Stimulated activated memory B cell treated with anti-CD40 and anti-IgM and Interleukin-4, amounts not matched to agents 10 μg/mL and 1 μg/mL and 100 μg/mL, for 72 hours (primary cell): ENCODE results near the gene SLC13A2.

Experiments
- ATAC-seq: fragments of 150-1000 bp; cut with Tn5 transposase; 2 replicates; pipeline ENCODE4 v1.10.0; 2021
- H3K27ac Mint-ChIP-seq: one replicate; pipeline ENCODE4 v1.8.0; 2022; ENCODE audit warnings: mild to moderate bottlenecking, mixed read lengths
- H3K27me3 Mint-ChIP-seq: one replicate; pipeline ENCODE4 v1.8.0; 2022; ENCODE audit warnings: mixed read lengths
- H3K36me3 Mint-ChIP-seq: one replicate; pipeline ENCODE4 v1.8.0; 2022; ENCODE audit warnings: mixed read lengths
- H3K4me1 Mint-ChIP-seq: one replicate; pipeline ENCODE4 v1.8.0; 2022; ENCODE audit warnings: mixed read lengths
- H3K4me3 Mint-ChIP-seq: one replicate; pipeline ENCODE4 v1.8.0; 2022; ENCODE audit warnings: mild to moderate bottlenecking, moderate library complexity, mixed read lengths
- H3K9me3 Mint-ChIP-seq: one replicate; pipeline ENCODE4 v1.8.0; 2022; ENCODE audit warnings: mixed read lengths

SLC13A2 gene

DNA sequence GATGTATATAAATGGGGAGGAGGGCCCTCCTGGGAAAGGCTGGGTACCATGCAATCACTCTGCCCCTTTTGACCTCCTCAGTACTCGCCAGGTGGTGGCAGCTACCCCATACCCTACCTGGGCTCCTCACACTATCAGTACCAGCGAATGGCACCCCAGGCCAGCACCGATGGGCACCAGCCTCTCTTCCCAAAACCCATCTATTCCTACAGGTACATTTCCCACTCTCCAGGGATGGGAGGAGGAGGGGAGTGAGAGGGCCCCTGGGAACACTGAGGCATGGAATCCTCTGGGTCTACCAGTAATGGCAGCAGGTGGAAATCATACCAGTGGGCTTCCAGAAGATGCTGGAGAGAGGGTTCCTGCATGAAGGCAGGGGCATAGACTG, 55.6 kb downstream of the SLC13A2 start:
- H3K27me3 Mint-ChIP-seq = no peaks in the 10 kb centered on the region
- no peak overlapping the region for H3K27ac Mint-ChIP-seq
- ATAC-seq = no peak
- H3K36me3 Mint-ChIP-seq = no peaks in the 10 kb centered on the region
- no peaks in the 10 kb centered on the region for H3K4me1 Mint-ChIP-seq
- H3K9me3 Mint-ChIP-seq = no peaks in the 10 kb centered on the region
- H3K4me3 Mint-ChIP-seq = no peak overlapping the region

DNA sequence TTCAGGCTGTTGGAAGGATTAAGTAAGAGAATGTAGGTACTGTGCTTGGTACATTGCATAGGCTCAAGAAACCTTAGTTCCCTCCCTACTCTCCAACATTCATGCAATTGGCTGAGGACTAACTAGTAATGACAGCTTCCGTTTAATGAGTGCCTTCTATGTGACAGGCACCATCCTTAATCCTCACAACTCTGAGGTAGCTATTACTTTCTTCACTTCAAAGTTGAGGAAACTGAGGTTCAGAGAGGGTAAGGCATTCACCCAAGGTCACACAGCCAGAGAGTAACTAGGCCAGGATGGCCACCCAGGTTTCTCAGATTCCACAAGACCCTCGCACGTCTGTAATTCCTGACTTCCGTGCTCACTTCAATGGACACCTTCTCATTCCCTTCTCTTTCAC, 56.8 kb downstream of the SLC13A2 start:
- ATAC-seq = no peak
- Mint-ChIP-seq H3K9me3 (no peaks in the 10 kb centered on the region), H3K36me3 (no peaks in the 10 kb centered on the region), H3K27me3 (no peaks in the 10 kb centered on the region), H3K4me1 (no peaks in the 10 kb centered on the region), H3K4me3 (no peak overlapping the region), H3K27ac (no peak overlapping the region)

DNA sequence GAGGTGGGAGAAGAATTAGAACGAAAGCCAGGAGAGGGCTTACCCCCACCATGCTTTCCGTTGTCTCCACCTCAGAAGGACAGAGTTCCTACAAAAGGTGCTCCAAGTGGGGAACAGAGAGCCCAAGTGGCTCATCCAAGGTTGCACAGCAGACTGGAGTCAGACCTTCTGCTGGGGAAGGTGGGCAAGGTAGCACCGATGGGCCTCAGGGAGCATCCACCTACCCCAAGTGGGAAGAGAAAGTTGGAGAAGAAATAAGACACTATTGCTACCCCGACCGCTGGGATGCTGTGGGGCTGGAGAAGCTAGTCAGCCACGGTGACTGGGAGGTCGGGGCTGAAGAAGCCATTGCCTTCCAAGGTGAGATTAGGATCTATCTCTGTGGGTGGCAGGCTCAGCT, 57.5 kb downstream of the SLC13A2 start:
- H3K4me3 Mint-ChIP-seq = no peak overlapping the region
- H3K36me3 Mint-ChIP-seq = no peaks in the 10 kb centered on the region
- ATAC-seq = no peak
- no peaks in the 10 kb centered on the region for H3K4me1 Mint-ChIP-seq
- no peak overlapping the region for H3K27ac Mint-ChIP-seq
- H3K9me3 Mint-ChIP-seq = no peaks in the 10 kb centered on the region
- no peaks in the 10 kb centered on the region for H3K27me3 Mint-ChIP-seq

DNA sequence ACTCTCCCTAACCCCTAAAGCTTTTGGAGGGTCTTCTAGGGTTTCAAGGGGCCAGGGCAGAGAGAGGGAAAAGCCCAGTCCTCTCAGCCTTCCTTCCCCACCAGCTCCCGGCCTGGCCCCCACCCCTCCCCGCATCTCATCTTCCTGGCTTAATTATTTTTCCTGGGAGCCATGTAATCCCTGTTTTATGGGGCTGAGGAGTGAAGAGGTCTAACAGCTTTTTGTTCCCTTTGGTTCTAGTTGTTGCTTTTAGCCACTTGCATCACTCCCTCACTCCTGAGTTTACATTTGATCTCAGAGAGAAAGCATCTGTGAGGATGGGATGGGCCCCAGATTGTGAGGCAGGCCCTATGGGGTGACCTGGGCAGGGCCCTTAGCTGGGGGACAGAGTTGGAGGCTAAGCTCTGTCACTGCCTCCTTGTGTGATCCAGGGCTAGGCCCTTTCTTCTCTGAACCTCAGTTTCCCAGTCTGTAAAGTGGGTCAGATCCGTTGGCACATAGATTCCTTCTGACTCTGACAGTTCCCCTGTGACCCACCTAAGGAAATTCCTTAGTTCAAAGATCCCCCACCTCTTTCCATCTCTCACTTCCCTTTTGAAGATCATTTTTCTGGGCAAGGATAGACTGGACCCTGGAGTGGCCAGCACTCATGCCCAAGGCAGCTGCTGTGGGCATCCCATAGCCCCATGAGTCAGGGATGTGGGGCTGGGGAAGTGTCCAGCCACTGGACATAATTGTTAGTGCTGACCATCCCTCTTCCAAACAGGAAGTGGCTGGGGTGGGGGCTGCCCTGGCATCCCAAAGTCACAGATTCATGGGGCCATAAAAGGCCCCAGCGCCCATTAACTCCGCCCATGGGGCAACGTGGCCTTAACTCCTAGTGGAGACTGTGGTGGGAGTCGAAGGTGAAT, 58.9 kb downstream of the SLC13A2 start:
- H3K4me3 Mint-ChIP-seq = no peak overlapping the region
- H3K36me3 Mint-ChIP-seq = no peaks in the 10 kb centered on the region
- H3K27me3 Mint-ChIP-seq = no peaks in the 10 kb centered on the region
- no peak overlapping the region for H3K27ac Mint-ChIP-seq
- ATAC-seq = no peak
- no peaks in the 10 kb centered on the region for H3K9me3 Mint-ChIP-seq
- no peaks in the 10 kb centered on the region for H3K4me1 Mint-ChIP-seq

DNA sequence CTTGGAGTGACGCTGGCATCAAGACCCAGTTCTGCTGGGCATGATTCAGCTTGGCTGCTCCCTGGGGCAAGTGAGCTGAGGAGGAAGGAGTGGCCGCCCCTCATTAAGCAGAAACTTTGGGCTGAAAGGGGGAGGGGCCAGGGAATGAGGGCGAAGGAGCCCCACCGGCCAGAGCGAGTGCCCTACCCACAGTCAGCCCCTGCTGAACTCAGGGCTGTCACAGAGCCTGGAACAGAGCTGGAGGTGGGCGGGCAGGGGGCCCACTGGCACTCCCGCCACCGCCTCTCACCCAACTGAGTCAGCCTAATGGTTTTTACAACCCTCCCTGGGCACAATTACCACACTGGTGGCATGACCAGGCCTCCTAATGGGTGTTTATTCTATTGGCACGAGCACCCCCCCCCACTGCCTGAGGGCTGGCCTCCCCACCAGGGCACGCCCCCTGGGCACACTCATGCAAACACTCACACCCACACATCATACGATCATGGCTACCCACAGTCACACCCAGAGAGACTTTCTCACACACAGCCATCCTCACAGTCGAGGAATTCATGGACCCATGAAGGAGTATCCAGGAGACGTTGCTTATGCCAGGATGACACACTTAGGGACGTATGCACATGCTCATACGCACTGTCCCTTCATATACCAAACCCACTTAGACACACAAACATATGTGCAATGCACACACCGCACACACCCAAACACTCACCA, 59.8 kb downstream of the SLC13A2 start:
- H3K4me1 Mint-ChIP-seq = no peaks in the 10 kb centered on the region
- H3K27me3 Mint-ChIP-seq = no peaks in the 10 kb centered on the region
- no peaks in the 10 kb centered on the region for H3K36me3 Mint-ChIP-seq
- no peak overlapping the region for H3K27ac Mint-ChIP-seq
- no peak for ATAC-seq
- no peaks in the 10 kb centered on the region for H3K9me3 Mint-ChIP-seq
- no peak overlapping the region for H3K4me3 Mint-ChIP-seq

DNA sequence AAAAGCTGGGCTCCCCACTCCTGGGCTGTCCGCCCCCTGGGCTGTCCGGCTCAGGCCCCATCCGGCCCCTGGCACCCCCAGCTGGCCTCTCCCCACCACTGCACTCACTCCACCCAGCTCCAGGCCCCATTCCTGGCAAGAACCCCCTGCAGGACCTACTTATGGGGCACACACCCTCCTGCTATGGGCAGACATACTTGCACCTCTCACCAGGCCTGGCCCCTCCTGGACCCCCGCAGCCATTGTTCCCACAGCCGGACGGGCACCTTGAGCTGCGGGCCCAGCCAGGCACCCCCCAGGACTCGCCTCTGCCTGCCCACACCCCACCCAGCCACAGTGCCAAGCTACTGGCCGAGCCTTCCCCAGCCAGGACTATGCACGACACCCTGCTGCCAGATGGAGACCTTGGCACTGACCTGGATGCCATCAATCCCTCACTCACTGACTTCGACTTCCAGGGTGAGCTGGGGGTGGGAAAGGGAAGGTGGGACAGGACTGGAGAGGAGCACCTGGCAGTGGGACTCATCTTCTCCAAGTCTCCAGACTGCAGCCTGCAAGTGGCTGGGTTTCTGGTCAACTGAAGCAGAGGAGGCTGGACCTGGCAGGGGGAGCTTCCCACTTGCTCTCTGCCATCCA, 61.4 kb downstream of the SLC13A2 start:
- Mint-ChIP-seq H3K27me3 (no peaks in the 10 kb centered on the region), H3K27ac (no peak overlapping the region), H3K36me3 (no peaks in the 10 kb centered on the region), H3K4me3 (no peak overlapping the region), H3K4me1 (no peaks in the 10 kb centered on the region), H3K9me3 (no peaks in the 10 kb centered on the region)
- ATAC-seq = no peak

DNA sequence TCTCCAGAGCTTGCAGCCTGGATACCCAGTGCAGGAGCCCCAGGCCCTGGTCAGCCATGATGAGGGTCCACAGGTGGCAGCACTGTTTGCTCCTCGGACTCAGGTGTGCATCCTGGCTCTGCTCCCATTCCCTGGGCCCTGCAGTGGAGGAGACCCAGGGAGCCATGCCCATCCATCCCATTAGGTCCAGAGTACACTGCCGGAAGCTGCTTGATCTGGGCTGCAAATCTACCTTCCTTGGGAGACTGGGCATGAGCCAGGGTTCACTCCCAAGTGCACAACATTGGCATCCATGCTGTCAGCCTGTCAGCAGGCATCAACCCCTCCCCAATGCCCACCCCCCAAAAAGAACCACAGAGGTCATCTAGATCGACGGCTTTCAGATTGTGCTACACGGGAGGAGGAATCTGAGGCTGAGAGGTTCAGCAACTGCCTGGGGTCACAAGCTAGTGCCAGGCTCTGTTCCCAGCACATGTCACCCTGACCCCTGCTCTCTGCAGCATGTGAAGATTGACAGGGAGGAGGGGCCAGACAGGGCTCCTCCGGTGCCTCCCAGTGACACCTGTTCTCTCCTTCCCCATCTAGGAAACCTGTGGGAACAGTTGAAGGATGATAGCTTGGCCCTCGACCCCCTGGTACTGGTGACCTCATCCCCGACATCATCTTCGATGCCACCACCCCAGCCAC, 63.2 kb downstream of the SLC13A2 start:
- no peak overlapping the region for H3K27ac Mint-ChIP-seq
- H3K4me1 Mint-ChIP-seq = no peaks in the 10 kb centered on the region
- H3K27me3 Mint-ChIP-seq = no peaks in the 10 kb centered on the region

DNA sequence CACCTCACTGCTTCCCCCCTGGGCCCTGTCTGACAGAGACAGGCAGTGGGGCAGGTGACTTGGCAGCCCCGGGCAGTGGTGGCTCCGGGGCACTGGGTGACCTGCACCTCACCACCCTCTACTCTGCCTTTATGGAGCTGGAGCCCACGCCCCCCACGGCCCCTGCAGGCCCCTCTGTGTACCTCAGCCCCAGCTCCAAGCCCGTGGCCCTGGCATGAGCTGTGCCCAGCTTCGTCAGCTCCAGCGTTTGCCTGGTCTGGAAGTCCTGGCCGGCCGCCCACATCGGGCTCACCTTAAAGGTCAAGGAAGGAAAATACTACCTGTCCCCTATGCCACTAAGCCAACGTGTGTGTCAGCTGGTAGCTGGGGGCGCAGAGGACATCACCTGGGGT, 63.8 kb downstream of the SLC13A2 start:
- Mint-ChIP-seq H3K36me3 (no peaks in the 10 kb centered on the region), H3K27me3 (no peaks in the 10 kb centered on the region), H3K4me1 (no peaks in the 10 kb centered on the region), H3K9me3 (no peaks in the 10 kb centered on the region), H3K27ac (no peak overlapping the region), H3K4me3 (no peak overlapping the region)
- ATAC-seq = no peak

More for the DNA sequence above, 63.2 kb downstream of the SLC13A2 start:
- no peak for ATAC-seq
- Mint-ChIP-seq H3K9me3 (no peaks in the 10 kb centered on the region), H3K36me3 (no peaks in the 10 kb centered on the region), H3K4me3 (no peak overlapping the region)

DNA sequence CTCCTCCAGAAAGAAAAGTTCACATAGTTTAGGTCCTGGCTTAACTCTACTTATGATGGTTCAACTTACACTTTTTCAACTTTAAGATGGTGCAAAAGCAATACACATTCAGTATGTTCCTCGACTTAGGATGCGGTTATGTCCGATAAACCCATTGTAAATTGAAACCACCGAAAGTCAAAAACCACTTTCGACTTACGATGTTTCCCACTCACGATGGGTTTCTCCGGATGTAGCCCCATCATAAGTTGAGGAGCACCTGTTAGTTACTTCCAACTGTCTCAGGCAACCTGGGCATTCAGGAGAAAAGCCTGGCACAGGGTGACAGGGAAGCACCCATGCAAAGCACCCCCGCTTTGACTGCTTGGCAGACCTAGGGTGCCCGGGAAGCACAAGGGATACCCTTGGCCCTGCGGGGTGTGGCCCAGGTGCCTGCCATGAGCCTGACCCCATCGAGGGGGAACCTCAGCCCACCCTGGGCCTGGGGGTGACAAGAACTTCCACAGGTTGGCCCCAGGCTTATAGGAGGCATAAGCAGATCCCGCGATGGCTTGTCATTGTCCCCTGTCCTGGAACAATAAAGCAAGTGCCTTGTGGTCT, 65.0 kb downstream of the SLC13A2 start:
- no peak overlapping the region for H3K27ac Mint-ChIP-seq

DNA sequence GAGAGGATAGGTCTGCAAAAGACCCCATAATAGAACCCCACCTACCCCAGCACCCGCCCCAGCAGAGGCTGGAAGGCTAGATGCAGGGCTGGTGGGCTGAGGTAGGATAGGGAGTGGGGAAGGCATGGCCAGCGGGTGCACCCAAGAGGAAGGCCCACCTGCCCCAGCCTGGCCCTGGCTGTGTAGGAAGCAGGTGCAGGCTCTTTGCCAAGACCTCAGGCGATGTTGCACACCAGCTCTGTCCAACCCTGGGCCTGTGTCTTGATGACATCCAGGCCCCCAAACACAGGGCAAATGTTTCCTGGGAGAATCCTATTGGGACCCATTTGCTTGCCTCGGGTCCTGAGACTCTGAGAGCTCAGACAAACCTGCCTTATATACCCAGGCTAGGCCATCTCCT, 66.8 kb downstream of the SLC13A2 start:
- Mint-ChIP-seq H3K36me3 (no peaks in the 10 kb centered on the region), H3K27ac (no peak overlapping the region), H3K27me3 (no peaks in the 10 kb centered on the region), H3K9me3 (no peaks in the 10 kb centered on the region), H3K4me1 (peaks cover 23% of the 10 kb centered on the region), H3K4me3 (no peak overlapping the region)
- ATAC-seq = no peak

More for the DNA sequence above, 65.0 kb downstream of the SLC13A2 start:
- peaks cover 4% of the 10 kb centered on the region for H3K4me1 Mint-ChIP-seq
- no peak overlapping the region for H3K4me3 Mint-ChIP-seq
- no peaks in the 10 kb centered on the region for H3K9me3 Mint-ChIP-seq
- H3K36me3 Mint-ChIP-seq = no peaks in the 10 kb centered on the region
- no peak for ATAC-seq
- H3K27me3 Mint-ChIP-seq = no peaks in the 10 kb centered on the region

DNA sequence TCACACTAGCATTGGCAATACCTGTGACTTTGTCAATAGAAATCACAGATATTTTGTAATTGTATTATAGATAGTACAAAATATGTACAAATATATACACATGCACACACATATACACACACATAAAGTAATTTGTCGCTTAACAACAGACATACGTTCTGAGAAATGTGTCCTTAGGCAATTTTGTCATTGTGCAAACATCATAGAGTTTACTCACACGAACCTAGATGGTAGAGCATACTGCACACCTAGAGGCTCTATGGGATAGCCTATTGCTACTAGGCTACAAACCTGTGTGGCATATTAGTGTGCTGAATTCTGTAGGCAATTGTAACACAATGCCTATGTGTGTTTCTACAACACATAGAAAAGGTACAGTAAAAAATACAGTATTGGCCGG, 68.0 kb downstream of the SLC13A2 start:
- Mint-ChIP-seq H3K27ac (no peak overlapping the region), H3K9me3 (no peaks in the 10 kb centered on the region), H3K36me3 (peaks cover 4% of the 10 kb centered on the region), H3K27me3 (no peaks in the 10 kb centered on the region), H3K4me3 (no peak overlapping the region), H3K4me1 (peaks cover 28% of the 10 kb centered on the region)
- ATAC-seq = no peak

DNA sequence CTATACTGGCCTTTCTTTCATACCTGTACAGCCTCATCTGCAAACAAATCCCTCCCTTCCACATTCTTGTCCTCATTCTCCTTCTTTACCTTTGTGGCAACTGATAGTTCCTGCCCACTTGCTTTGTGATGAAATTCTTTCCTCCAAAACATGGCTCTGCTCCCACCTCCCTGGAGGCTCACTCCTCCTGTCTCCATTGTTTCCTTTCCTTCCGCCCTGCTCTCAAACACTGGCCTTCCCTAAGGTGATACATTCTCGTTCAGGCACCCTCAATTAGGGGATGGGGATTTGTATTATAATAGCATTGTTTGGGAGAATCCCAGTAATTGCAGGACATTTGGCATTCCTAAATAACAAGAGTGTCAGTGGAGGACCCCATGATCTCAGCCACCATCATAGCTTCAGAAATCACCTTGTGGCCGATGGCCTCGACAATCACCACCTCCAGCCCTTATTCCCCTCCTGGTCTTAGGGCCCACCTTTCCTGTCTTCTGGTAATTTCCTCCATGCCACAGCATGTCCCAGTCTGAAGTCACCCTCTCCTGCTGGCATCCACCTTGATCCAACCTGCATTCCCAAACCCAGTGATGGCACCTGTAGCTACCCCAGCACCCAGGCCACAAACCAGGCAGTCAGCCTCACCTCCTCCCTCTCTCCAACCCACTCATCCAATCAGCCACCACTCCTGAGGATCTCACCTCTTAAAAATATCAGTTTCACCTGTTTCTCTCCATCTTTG, 71.1 kb downstream of the SLC13A2 start:
- H3K36me3 Mint-ChIP-seq = peaks cover 4% of the 10 kb centered on the region
- H3K27ac Mint-ChIP-seq = no peak overlapping the region
- H3K27me3 Mint-ChIP-seq = no peaks in the 10 kb centered on the region
- H3K4me3 Mint-ChIP-seq = no peak overlapping the region
- ATAC-seq = no peak
- peaks cover 52% of the 10 kb centered on the region for H3K4me1 Mint-ChIP-seq
- no peaks in the 10 kb centered on the region for H3K9me3 Mint-ChIP-seq

DNA sequence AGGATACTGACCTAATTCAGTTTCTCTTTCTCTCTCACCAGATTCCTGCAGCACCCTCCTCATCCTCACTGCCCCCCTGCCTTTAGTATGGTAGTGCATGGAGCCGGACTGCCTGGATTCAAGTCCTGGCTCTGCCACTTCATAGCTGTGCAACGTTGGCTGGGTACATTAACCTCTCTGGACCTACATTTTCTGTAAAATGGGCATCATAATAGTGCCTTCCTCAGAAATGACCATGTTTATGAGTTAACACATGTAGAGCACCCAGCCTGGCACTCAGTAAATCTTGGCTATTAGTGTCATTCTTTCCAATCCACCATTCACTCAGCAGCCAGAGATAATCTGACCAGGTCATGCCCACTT, 71.7 kb downstream of the SLC13A2 start:
- Mint-ChIP-seq H3K4me1 (peaks cover 57% of the 10 kb centered on the region), H3K4me3 (no peak overlapping the region), H3K36me3 (peaks cover 4% of the 10 kb centered on the region), H3K27ac (no peak overlapping the region), H3K9me3 (no peaks in the 10 kb centered on the region), H3K27me3 (no peaks in the 10 kb centered on the region)
- no peak for ATAC-seq

DNA sequence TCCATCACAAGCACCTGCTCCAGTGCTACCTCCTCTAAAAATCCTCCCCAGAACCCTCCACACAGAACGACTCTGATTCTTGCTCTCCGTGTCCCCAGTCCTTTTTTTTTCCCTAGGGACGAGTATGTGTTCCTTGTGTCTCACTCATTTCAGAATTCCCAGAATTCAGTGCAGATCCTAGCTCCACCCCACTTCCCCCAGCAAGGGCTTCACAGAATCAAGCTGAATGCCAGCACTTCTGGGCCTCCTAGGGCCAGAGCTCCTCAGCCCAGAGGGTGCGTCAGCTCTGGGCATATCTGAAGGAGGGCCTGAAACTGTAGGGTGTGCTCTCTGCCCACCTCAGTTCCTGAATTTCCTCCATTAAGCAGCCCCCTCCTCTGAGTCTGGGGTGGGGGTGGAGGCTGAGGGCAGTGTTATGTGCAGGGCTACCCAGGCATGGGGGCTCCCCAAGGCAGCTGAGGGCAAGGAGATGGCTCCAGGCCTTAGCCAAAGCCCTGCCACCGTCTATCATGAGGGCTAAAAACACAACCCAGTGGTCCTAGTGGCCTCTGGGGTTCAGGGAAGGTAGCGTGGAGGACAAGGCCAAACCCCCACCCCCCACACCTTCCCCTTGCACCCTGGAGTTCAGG, 72.5 kb downstream of the SLC13A2 start:
- Mint-ChIP-seq H3K4me1 (peaks cover 65% of the 10 kb centered on the region), H3K27me3 (no peaks in the 10 kb centered on the region), H3K27ac (peak overlapping the region; percentile 8), H3K36me3 (peaks cover 4% of the 10 kb centered on the region), H3K9me3 (no peaks in the 10 kb centered on the region), H3K4me3 (no peak overlapping the region)
- no peak for ATAC-seq
